Adrenal gland (tissue), 12 donors: ENCODE data around the gene FOXO4. TPM values are rescaled to one million over a fixed set of nuclear protein-coding genes. Genes with fewer than 3 reads are reported as not detected.

Source experiments
- DNase-seq, 7 donors: peaks; one replicate each; pipeline ENCODE4 v3.0.0-alpha.2; 2019 to 2020
- H3K27ac ChIP-seq, 5 donors: fragments of 200-600 bp; sonication (generic) in 4 of 5; 1 replicate in 3 of 5; 2 replicates in 2 of 5; pipeline versions ENCODE4 v1.5.1 to v1.8.0; 2016 to 2020; ENCODE audit warnings: mild to moderate bottlenecking in 1 of 5
- H3K27me3 ChIP-seq: fragments of 200-600 bp; 2 replicates; pipeline ENCODE4 v1.8.0; 2021
- H3K36me3 ChIP-seq, 2 donors: fragments of 200-600 bp; replicated peaks in 1 of 2; 1 replicate in 1 of 2; 2 replicates in 1 of 2; pipeline versions ENCODE4 v1.5.1 to v1.8.0; 2018 to 2022
- H3K4me1 ChIP-seq, 2 donors: fragments of 200-600 bp; replicated peaks in 1 of 2; 1 replicate in 1 of 2; 2 replicates in 1 of 2; pipeline versions ENCODE4 v1.5.1 to v1.8.0; 2018 to 2021
- H3K4me3 ChIP-seq, 4 donors: fragments of 200-600 bp; sonication (generic) in 3 of 4; one replicate each; pipeline ENCODE4 v1.5.1; 2016 to 2018
- H3K9me3 ChIP-seq, 3 donors: fragments of 200-600 bp; sonication (generic) in 1 of 3; replicated peaks in 1 of 3; 1 replicate in 2 of 3; 2 replicates in 1 of 3; pipeline versions ENCODE4 v1.5.1 to v1.8.0; 2016 to 2021
- POLR2A ChIP-seq, 2 donors: fragments of 450-650 bp; IDR thresholded peaks; one replicate each; pipeline ENCODE4 v1.6.1; 2017; ENCODE audit warnings: antibody characterized with exemption in 2 of 2, mild to moderate bottlenecking in 2 of 2, moderate library complexity in 1 of 2
- WGBS, 4 donors: extraction: QIAGEN DNeasy Blood & Tissue Kit in 2 of 4; methylation state at CpG; one replicate each; pipeline versions ENCODE4 v1.1.5 to v1.1.7; 2013 to 2017; 5-methylcytosine and 5-hydroxymethylcytosine counted together
- intact Hi-C, 2 donors: fragments of 100-400 bp; cut with DNase I; formaldehyde crosslinking; loops; one replicate each; pipeline versions ENCODE4 v1.14.1 to v1.15.0; 2022 to 2023
- polyA plus RNA-seq, 3 donors: library from polyadenylated mRNA; stranded (reverse); fragments of 200-250 nt in 2 of 3; fragments of 350-450 nt in 1 of 3; fragmentation: Illumina TruSeq in 1 of 3; extraction: RNeasy Lipid Tissue Mini Kit (QIAGEN cat#74804) in 1 of 3; gene quantifications; one replicate each; pipeline ENCODE4 v1.2.3, GENCODE V29; 2013 to 2014
- total RNA-seq, 9 donors: library from RNA; depleted of rRNA in 4 of 9; stranded (reverse); fragments of >200 nt in 4 of 9; fragments of 120-200 nt in 1 of 9; fragmentation: NEBNext Ultra II Directional in 1 of 9; extraction: Animal tissue kit (Norgen Biotek cat#: 25700) in 1 of 9; gene quantifications; one replicate each; pipeline versions ENCODE4 v1.1.0 to v1.2.4, GENCODE V29; 2013 to 2023
- TF ChIP-seq, protein P1 (sequence below), 6 experiments: fragments of 450-650 bp in 4 of 6; fragments of 200-600 bp in 2 of 6; sonication (generic) in 1 of 6; IDR thresholded peaks; 1 replicate in 5 of 6; 2 replicates in 1 of 6; pipeline versions ENCODE4 v1.5.1 to v1.8.0; 2016 to 2021; ENCODE audit warnings: antibody characterized with exemption in 6 of 6, mild to moderate bottlenecking in 2 of 6, moderate library complexity in 1 of 6
- donor health status: healthy with polysubstance abuse.
- donor health status: Bipolar disorder and iron deficiency.
- donor health status: DM: yes; HTN: yes; CAD: no.
- donor health status: DM: no; HTN: no; CAD: no.
- donor health status: DM: no; HTN: no; CAD: no.
- donor health status: DM: yes; HTN: yes; CAD: no.

FOXO4 gene
- total and polyA plus RNA-seq, 12 donors: 14.3 to 191 (median 77.6) TPM

GRCh38 chrX:71098951-71099506, 3.4 kb downstream of the FOXO4 start:
- Histone ChIP-seq H3K4me3 (no peak overlapping the region), H3K36me3 (no peaks in the 10 kb centered on the region), H3K9me3 (no peaks in the 10 kb centered on the region), H3K4me1 (peaks cover 0 to 17% of the 10 kb centered on the region in 2 donors), H3K27ac (no peak overlapping the region), H3K27me3 (no peaks in the 10 kb centered on the region)
- intact Hi-C loops: no loop called here
- no peak for TF ChIP-seq POLR2A (IDR thresholded peaks at IDR 0.05)
- 60 to 66% (median 63%) methylated on average over 5 of the region's 5 CpGs; no CpG with 5 or more reads in 1 of the 4 donors for WGBS, 4 donors
- DNase-seq: no peak

DNA sequence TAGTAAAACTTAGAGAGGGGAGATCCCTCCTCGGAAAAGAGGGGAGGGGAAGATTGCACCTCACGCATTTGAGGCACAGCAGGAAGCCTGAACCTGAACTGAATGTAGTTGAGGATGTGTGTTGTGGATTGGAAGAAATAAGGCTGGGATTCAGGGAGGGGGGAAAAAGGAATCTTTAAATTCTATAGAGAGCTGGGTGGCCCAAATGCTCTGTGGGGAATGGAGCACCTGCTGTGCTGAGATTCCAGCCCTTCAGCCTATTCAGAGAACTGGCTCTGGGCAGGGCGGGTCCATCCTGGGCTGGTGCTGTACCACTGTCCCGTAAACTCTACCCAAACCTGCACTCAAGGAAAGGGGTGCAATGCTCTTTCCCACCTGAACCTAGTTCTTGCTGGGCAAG, 4.1 kb downstream of the FOXO4 start:
- Histone ChIP-seq H3K36me3 (no peaks in the 10 kb centered on the region), H3K4me3 (no peak overlapping the region), H3K9me3 (no peaks in the 10 kb centered on the region), H3K4me1 (peaks cover 0 to 18% of the 10 kb centered on the region in 2 donors), H3K27me3 (no peaks in the 10 kb centered on the region), H3K27ac (no peak overlapping the region)
- no peak for DNase-seq
- intact Hi-C loops: no loop called here
- 62 to 93% (median 77%) methylated on average over 2 to 4 of the region's 4 CpGs for WGBS, 4 donors
- TF ChIP-seq POLR2A (IDR thresholded peaks at IDR 0.05): no peak
- TF ChIP-seq, protein P1, sequence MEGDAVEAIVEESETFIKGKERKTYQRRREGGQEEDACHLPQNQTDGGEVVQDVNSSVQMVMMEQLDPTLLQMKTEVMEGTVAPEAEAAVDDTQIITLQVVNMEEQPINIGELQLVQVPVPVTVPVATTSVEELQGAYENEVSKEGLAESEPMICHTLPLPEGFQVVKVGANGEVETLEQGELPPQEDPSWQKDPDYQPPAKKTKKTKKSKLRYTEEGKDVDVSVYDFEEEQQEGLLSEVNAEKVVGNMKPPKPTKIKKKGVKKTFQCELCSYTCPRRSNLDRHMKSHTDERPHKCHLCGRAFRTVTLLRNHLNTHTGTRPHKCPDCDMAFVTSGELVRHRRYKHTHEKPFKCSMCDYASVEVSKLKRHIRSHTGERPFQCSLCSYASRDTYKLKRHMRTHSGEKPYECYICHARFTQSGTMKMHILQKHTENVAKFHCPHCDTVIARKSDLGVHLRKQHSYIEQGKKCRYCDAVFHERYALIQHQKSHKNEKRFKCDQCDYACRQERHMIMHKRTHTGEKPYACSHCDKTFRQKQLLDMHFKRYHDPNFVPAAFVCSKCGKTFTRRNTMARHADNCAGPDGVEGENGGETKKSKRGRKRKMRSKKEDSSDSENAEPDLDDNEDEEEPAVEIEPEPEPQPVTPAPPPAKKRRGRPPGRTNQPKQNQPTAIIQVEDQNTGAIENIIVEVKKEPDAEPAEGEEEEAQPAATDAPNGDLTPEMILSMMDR (IDR thresholded peaks at IDR 0.05): no peak

DNA sequence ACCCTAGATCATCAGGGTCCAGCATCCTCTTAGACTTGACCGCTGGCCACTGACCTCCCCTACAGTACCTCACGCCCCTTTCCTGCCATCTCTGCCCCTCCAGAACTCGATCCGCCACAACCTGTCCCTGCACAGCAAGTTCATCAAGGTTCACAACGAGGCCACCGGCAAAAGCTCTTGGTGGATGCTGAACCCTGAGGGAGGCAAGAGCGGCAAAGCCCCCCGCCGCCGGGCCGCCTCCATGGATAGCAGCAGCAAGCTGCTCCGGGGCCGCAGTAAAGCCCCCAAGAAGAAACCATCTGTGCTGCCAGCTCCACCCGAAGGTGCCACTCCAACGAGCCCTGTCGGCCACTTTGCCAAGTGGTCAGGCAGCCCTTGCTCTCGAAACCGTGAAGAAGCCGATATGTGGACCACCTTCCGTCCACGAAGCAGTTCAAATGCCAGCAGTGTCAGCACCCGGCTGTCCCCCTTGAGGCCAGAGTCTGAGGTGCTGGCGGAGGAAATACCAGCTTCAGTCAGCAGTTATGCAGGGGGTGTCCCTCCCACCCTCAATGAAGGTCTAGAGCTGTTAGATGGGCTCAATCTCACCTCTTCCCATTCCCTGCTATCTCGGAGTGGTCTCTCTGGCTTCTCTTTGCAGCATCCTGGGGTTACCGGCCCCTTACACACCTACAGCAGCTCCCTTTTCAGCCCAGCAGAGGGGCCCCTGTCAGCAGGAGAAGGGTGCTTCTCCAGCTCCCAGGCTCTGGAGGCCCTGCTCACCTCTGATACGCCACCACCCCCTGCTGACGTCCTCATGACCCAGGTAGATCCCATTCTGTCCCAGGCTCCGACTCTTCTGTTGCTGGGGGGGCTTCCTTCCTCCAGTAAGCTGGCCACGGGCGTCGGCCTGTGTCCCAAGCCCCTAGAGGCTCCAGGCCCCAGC, 5.2 kb downstream of the FOXO4 start:
- WGBS, 4 donors: 69 to 93% (median 83%) methylated on average over 8 to 31 of the region's 31 CpGs
- DNase-seq: no peak
- peaks cover 0 to 18% of the 10 kb centered on the region in 2 donors for H3K4me1 ChIP-seq
- H3K27me3 ChIP-seq: no peaks in the 10 kb centered on the region
- H3K36me3 ChIP-seq: no peaks in the 10 kb centered on the region
- intact Hi-C loops: no loop called here
- H3K9me3 ChIP-seq: no peaks in the 10 kb centered on the region
- H3K27ac ChIP-seq: no peak overlapping the region
- TF ChIP-seq, protein P1 (IDR thresholded peaks at IDR 0.05): no peak
- no peak for TF ChIP-seq POLR2A (IDR thresholded peaks at IDR 0.05)
- no peak overlapping the region for H3K4me3 ChIP-seq

GRCh38 chrX:71102292-71102691, 6.6 kb downstream of the FOXO4 start:
- no peak for TF ChIP-seq POLR2A (IDR thresholded peaks at IDR 0.05)
- TF ChIP-seq, protein P1 (IDR thresholded peaks at IDR 0.05): no peak
- H3K9me3 ChIP-seq: no peaks in the 10 kb centered on the region
- WGBS, 4 donors: 37 to 63% (median 50%) methylated on average over 2 to 3 of the region's 3 CpGs
- no peak overlapping the region for H3K4me3 ChIP-seq
- DNase-seq: no peak
- H3K27me3 ChIP-seq: no peaks in the 10 kb centered on the region
- H3K36me3 ChIP-seq: no peaks in the 10 kb centered on the region
- H3K4me1 ChIP-seq: peaks cover 0 to 18% of the 10 kb centered on the region in 2 donors
- no peak overlapping the region for H3K27ac ChIP-seq
- intact Hi-C loops: no loop called here
